ENCODE results near the gene SPATA20. TPM values are rescaled to one million over a fixed set of nuclear protein-coding genes. Genes with fewer than 3 reads are reported as not detected.
A peak's percentile ranks its signal among the peaks of the same experiment; 100 is the strongest.

SPATA20 gene
- total RNA-seq, 4 donors from 2014 or later: 116 to 437 (median 228) TPM

- peaks cover 11 to 26% (median 16%) of the 10 kb centered on the region in 4 donors for H3K4me1 ChIP-seq
- 95 to 100% methylated on average over 1 to 19 of the region's 19 CpGs for WGBS, 2 donors (ENCODE audit: low coverage in 1 of 2)
- no peak overlapping the region for H3K4me3 ChIP-seq
- no peaks in the 10 kb centered on the region for H3K36me3 ChIP-seq
- intact Hi-C loops (cut with DNase I; ENCODE audit: low total_unique reads) (loop anchor here (5.0 to 10.0 kb wide), 3 partner anchors 65 to 293 kb away; no protein-coding TSS in a partner anchor), in situ Hi-C loops (cut with MboI; ENCODE audit: low pct_ligation_motif_present in 1 of 4, low pct_unique_long_range_greater_than_20kb in 1 of 4, low sequenced_read_pairs in 3 of 4) (loop anchor here (10.0 to 25.0 kb wide), 7 partner anchors 65 to 413 kb away; partner anchors contain the start of gene WFIKKN2 (in 2 of the 4))
- no peaks in the 10 kb centered on the region for H3K27me3 ChIP-seq
- TF ChIP-seq, protein P1, sequence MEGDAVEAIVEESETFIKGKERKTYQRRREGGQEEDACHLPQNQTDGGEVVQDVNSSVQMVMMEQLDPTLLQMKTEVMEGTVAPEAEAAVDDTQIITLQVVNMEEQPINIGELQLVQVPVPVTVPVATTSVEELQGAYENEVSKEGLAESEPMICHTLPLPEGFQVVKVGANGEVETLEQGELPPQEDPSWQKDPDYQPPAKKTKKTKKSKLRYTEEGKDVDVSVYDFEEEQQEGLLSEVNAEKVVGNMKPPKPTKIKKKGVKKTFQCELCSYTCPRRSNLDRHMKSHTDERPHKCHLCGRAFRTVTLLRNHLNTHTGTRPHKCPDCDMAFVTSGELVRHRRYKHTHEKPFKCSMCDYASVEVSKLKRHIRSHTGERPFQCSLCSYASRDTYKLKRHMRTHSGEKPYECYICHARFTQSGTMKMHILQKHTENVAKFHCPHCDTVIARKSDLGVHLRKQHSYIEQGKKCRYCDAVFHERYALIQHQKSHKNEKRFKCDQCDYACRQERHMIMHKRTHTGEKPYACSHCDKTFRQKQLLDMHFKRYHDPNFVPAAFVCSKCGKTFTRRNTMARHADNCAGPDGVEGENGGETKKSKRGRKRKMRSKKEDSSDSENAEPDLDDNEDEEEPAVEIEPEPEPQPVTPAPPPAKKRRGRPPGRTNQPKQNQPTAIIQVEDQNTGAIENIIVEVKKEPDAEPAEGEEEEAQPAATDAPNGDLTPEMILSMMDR (IDR thresholded peaks at IDR 0.05): no peak
- TF ChIP-seq EP300 (IDR thresholded peaks at IDR 0.05; ENCODE audit: low read depth): no peak
- TF ChIP-seq POLR2AphosphoS5 (IDR thresholded peaks at IDR 0.05): no peak
- no peak for TF ChIP-seq POLR2A (IDR thresholded peaks at IDR 0.05)
- no peak overlapping the region for H3K27ac ChIP-seq
- no peaks in the 10 kb centered on the region for H3K9me3 ChIP-seq
- DNase-seq: no peak
Observed at GRCh38 chr17:50549256-50549941, 2.4 kb downstream of the SPATA20 start.

DNA sequence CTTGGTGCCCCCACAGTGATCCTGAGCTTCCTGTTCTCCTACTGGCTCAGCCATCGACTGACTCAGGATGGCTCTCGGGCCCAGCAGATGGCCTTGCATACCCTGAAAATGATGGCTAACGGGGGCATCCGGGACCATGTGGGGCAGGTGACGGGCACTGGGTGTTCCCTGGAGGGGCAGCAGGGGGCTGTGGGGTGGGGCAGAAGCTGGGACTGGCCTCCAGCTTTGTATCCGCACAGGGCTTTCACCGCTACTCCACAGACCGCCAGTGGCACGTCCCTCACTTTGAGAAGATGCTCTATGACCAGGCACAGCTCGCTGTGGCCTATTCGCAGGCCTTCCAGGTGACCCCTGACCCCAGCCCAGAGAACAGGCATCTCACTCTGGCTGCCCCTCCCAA lies 3.0 kb downstream of the SPATA20 start:
- H3K27ac ChIP-seq: no peak overlapping the region
- DNase-seq: no peak
- TF ChIP-seq POLR2A (IDR thresholded peaks at IDR 0.05): no peak
- no peak for TF ChIP-seq EP300 (IDR thresholded peaks at IDR 0.05; ENCODE audit: low read depth)
- TF ChIP-seq POLR2AphosphoS5 (IDR thresholded peaks at IDR 0.05): no peak
- TF ChIP-seq, protein P1 (IDR thresholded peaks at IDR 0.05): no peak
- 95% methylated on average over 10 of the region's 11 CpGs; no CpG with 5 or more reads in 1 of the 2 donors for WGBS, 2 donors (ENCODE audit: low coverage in 1 of 2)
- peaks cover 11 to 22% (median 16%) of the 10 kb centered on the region in 4 donors for H3K4me1 ChIP-seq
- no peaks in the 10 kb centered on the region for H3K9me3 ChIP-seq
- H3K4me3 ChIP-seq: no peak overlapping the region
- H3K36me3 ChIP-seq: no peaks in the 10 kb centered on the region
- intact Hi-C loops (cut with DNase I; ENCODE audit: low total_unique reads): loop anchor here (5.0 to 10.0 kb wide), 4 partner anchors 65 to 292 kb away; no protein-coding TSS in a partner anchor
- no peaks in the 10 kb centered on the region for H3K27me3 ChIP-seq
- in situ Hi-C loops (cut with MboI; ENCODE audit: low pct_ligation_motif_present in 1 of 4, low pct_unique_long_range_greater_than_20kb in 1 of 4, low sequenced_read_pairs in 3 of 4): loop anchor here (10.0 to 25.0 kb wide), 8 partner anchors 65 to 412 kb away; partner anchors contain the start of genes WFIKKN2 (in 2 of the 4) and ABCC3 (in 1 of the 4)

- no peak overlapping the region for H3K27ac ChIP-seq
- intact Hi-C loops (cut with DNase I; ENCODE audit: low total_unique reads) (loop anchor here (5.0 kb wide), 1 partner anchor 146 kb away; no protein-coding TSS in a partner anchor), in situ Hi-C loops (cut with MboI; ENCODE audit: low pct_ligation_motif_present in 1 of 4, low pct_unique_long_range_greater_than_20kb in 1 of 4, low sequenced_read_pairs in 3 of 4) (loop anchor here in 1 of 4 donors (10.0 kb wide), 1 partner anchor 84 kb away; the partner anchor contains the start of gene ABCC3)
Observed at GRCh38 chr17:50550661-50551432, 3.9 kb downstream of the SPATA20 start.

More at GRCh38 chr17:50550661-50551432, 3.9 kb downstream of the SPATA20 start:
- Histone ChIP-seq H3K27me3 (no peaks in the 10 kb centered on the region), H3K36me3 (peaks cover 0 to 3% (median 0%) of the 10 kb centered on the region in 4 donors), H3K4me3 (no peak overlapping the region), H3K9me3 (no peaks in the 10 kb centered on the region), H3K4me1 (peaks cover 11 to 15% (median 14%) of the 10 kb centered on the region in 4 donors)
- TF ChIP-seq, protein P1 (IDR thresholded peaks at IDR 0.05): peak; percentile 73 to 81 (median 79)
- no peak for TF ChIP-seq EP300 (IDR thresholded peaks at IDR 0.05; ENCODE audit: low read depth)
- DNase-seq: peak; percentile 77
- 53% methylated on average over 24 of the region's 32 CpGs; no CpG with 5 or more reads in 1 of the 2 donors for WGBS, 2 donors (ENCODE audit: low coverage in 1 of 2)
